Progenitor cell of endocrine pancreas (in vitro differentiated cells): Measurements from ENCODE around the gene PAQR7. TPM values are rescaled to one million over a fixed set of nuclear protein-coding genes. Genes with fewer than 3 reads are reported as not detected.
A peak's percentile ranks its signal among the peaks of the same experiment; 100 is the strongest.

Experiments used
- DNase-seq: peaks from one replicate; pipeline ENCODE4 v3.0.0; 2021; ENCODE audit warnings: low spot score; ENCODE audit not compliant: unreplicated experiment
- H3K27ac Mint-ChIP-seq: 2 replicates; pipeline ENCODE4 v1.8.0; 2021; ENCODE audit warnings: mild to moderate bottlenecking, moderate library complexity, mixed read lengths
- H3K27me3 Mint-ChIP-seq: 2 replicates; pipeline ENCODE4 v1.8.0; 2021; ENCODE audit warnings: mixed read lengths
- H3K36me3 Mint-ChIP-seq: 2 replicates; pipeline ENCODE4 v1.8.0; 2022; ENCODE audit warnings: mixed read lengths; ENCODE audit not compliant: insufficient read depth
- H3K4me1 Mint-ChIP-seq: 2 replicates; pipeline ENCODE4 v1.8.0; 2021; ENCODE audit warnings: low read depth, mixed read lengths
- H3K4me3 Mint-ChIP-seq: 2 replicates; pipeline ENCODE4 v1.8.0; 2021; ENCODE audit warnings: low read depth, mild to moderate bottlenecking, moderate library complexity, mixed read lengths
- H3K9me3 Mint-ChIP-seq: 2 replicates; pipeline ENCODE4 v1.8.0; 2021; ENCODE audit warnings: low read depth, mixed read lengths
- CTCF ChIP-seq: fragments of 200-600 bp; sonication (generic); IDR thresholded peaks from one replicate; pipeline ENCODE4 v1.5.0; 2021; ENCODE audit warnings: antibody characterized with exemption, mild to moderate bottlenecking; ENCODE audit not compliant: unreplicated experiment
- long read RNA-seq: library from polyadenylated mRNA; unstranded; transcript quantifications from one replicate; pipeline ENCODE4 v2.0.0, GENCODE V29; 2020
- total RNA-seq: library from RNA; stranded (reverse); gene quantifications from 2 replicates; pipeline ENCODE4 v1.2.1, GENCODE V29; 2021

The PAQR7 gene
- total RNA-seq = 20.2 and 21.0 TPM in 2 replicates
- long read RNA-seq, partial matches to known transcripts = 0 of 1 reads
- long read RNA-seq, other reads (novel, unspliced or antisense) = 1 of 1 reads

DNA sequence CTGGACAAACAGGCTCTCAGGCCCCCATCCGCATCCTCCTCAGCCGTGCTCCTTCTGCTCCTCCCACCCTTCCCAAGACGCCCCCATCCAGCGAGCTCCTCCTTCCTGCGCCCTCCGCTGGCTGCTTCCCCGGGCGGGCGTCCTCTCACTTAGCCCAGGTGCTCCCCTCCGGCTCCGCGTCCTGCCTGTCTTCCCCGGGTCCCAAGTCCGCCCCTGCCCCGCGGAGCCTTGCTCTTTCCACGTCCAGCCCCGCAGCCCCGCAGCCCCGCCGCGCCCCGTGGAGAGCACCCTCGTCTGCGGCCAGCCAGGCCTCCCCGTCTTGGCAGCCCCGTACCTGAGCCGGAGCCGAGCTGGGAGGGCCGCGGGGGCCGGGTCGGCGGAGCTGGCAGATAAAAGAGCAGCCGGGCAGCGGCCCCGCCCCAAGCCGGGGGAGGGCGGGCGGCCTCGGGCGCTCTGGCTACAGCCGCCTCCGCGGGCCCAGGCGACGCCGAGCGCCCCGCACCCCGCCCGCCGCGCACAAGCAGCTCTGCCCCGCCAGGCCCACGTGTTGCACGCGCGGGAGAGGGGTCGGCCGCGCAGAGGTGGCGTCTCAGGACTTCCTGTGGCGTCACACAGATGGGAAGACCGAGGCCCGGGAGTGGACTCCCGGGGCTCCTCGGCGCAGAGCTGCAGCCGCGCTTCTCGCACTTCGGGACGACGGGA lies at the start of gene PAQR7:
TSS of gene PAQR7 (minus strand) at position 555 of the 702 bp plus-strand sequence. CDS start 11,869 bp downstream, outside the sequence.
- Mint-ChIP-seq H3K36me3 (no peaks in the 10 kb centered on the region), H3K4me3 (peak within 1 kb of the TSS; percentile 81), H3K27ac (peak within 1 kb of the TSS; percentile 96), H3K27me3 (no peaks in the 10 kb centered on the region), H3K4me1 (peaks cover 33% of the 10 kb centered on the region), H3K9me3 (no peaks in the 10 kb centered on the region)
- TF ChIP-seq CTCF = no peak
- DNase-seq = peak; percentile 66

GRCh38 chr1:25924454-25924853 lies 48.9 kb upstream of the PAQR7 start:
- no peak for TF ChIP-seq CTCF
- H3K27ac Mint-ChIP-seq = no peak overlapping the region
- H3K36me3 Mint-ChIP-seq = no peaks in the 10 kb centered on the region
- DNase-seq = no peak
- H3K4me3 Mint-ChIP-seq = no peak overlapping the region
- peaks cover 44% of the 10 kb centered on the region for H3K27me3 Mint-ChIP-seq
- peaks cover 6% of the 10 kb centered on the region for H3K4me1 Mint-ChIP-seq
- H3K9me3 Mint-ChIP-seq = no peaks in the 10 kb centered on the region

GRCh38 chr1:25922971-25923552 lies 47.6 kb upstream of the PAQR7 start:
- no peaks in the 10 kb centered on the region for H3K9me3 Mint-ChIP-seq

GRCh38 chr1:25922056-25922970 lies 46.8 kb upstream of the PAQR7 start:
- H3K27me3 Mint-ChIP-seq = peaks cover 44% of the 10 kb centered on the region
- H3K4me1 Mint-ChIP-seq = peaks cover 10% of the 10 kb centered on the region
- TF ChIP-seq CTCF = no peak
- peak overlapping the region; percentile 74 for H3K4me3 Mint-ChIP-seq
- H3K9me3 Mint-ChIP-seq = no peaks in the 10 kb centered on the region
- H3K36me3 Mint-ChIP-seq = no peaks in the 10 kb centered on the region
- no peak for DNase-seq
- peak overlapping the region; percentile 64 for H3K27ac Mint-ChIP-seq

More at GRCh38 chr1:25922971-25923552, 47.6 kb upstream of the PAQR7 start:
- peaks cover 44% of the 10 kb centered on the region for H3K27me3 Mint-ChIP-seq
- TF ChIP-seq CTCF = no peak
- peak overlapping the region; percentile 52 for H3K27ac Mint-ChIP-seq
- peaks cover 7% of the 10 kb centered on the region for H3K4me1 Mint-ChIP-seq
- peak; percentile 11 for DNase-seq
- no peaks in the 10 kb centered on the region for H3K36me3 Mint-ChIP-seq
- peak overlapping the region; percentile 62 for H3K4me3 Mint-ChIP-seq

GRCh38 chr1:25918615-25919014 lies 43.1 kb upstream of the PAQR7 start:
- Mint-ChIP-seq H3K36me3 (no peaks in the 10 kb centered on the region), H3K27ac (no peak overlapping the region), H3K4me3 (no peak overlapping the region), H3K9me3 (no peaks in the 10 kb centered on the region), H3K27me3 (peaks cover 22% of the 10 kb centered on the region), H3K4me1 (peaks cover 8% of the 10 kb centered on the region)
- no peak for DNase-seq
- no peak for TF ChIP-seq CTCF
